ENCODE results near the gene PPP1R18. TPM values are rescaled to one million over a fixed set of nuclear protein-coding genes. Genes with fewer than 3 reads are reported as not detected.
"Not testable (repeated sequence)": the region's sequence is repeated elsewhere in the genome, so short reads cannot be mapped to it uniquely, and the experiment has no call there.

PPP1R18 gene
- total RNA-seq, 1 donor from 2014 or later = 83.3 TPM

- no peaks in the 10 kb centered on the region for H3K27me3 ChIP-seq
- peak in 1 of 2 donors; percentile 93 for DNase-seq (ENCODE audit: low spot score in 2 of 2)
- H3K9me3 ChIP-seq = no peaks in the 10 kb centered on the region
- peaks cover 0 to 49% of the 10 kb centered on the region in 2 donors for H3K4me1 ChIP-seq
- H3K4me3 ChIP-seq = peak overlapping the region; percentile 73 to 89
- H3K27ac ChIP-seq = peak overlapping the region; percentile 83 to 87
- TF ChIP-seq CTCF (IDR thresholded peaks at IDR 0.05) = peak; percentile 94 to 95 (median 94)
- intact Hi-C loops (cut with DNase I) = loop anchor here (1.0 to 10.0 kb wide), 3 partner anchors 43 to 238 kb away; partner anchors contain the start of gene HLA-E
- peaks cover 29 to 50% of the 10 kb centered on the region in 2 donors for H3K36me3 ChIP-seq
Measured at GRCh38 chr6:30722280-30723112, 36.1 kb upstream of the PPP1R18 start.

- H3K4me1 ChIP-seq = peaks cover 0 to 49% of the 10 kb centered on the region in 2 donors
- H3K27me3 ChIP-seq, H3K9me3 ChIP-seq: not testable (repeated sequence)
- peak in 1 of 2 donors; percentile 81 for DNase-seq (ENCODE audit: low spot score in 2 of 2)
- H3K27ac ChIP-seq = peak overlapping the region; percentile 83 to 87
- peak overlapping the region; percentile 73 to 89 for H3K4me3 ChIP-seq
- intact Hi-C loops (cut with DNase I) = loop anchor here (1.0 to 10.0 kb wide), 3 partner anchors 43 to 237 kb away; partner anchors contain the start of gene HLA-E
- peaks cover 25 to 45% of the 10 kb centered on the region in 2 donors for H3K36me3 ChIP-seq
Measured at GRCh38 chr6:30722025-30722279, 35.5 kb upstream of the PPP1R18 start.

GRCh38 chr6:30721198-30722024 lies 35.0 kb upstream of the PPP1R18 start:
- H3K4me1 ChIP-seq = peaks cover 0 to 53% of the 10 kb centered on the region in 2 donors
- peak overlapping the region; percentile 73 to 89 for H3K4me3 ChIP-seq
- peaks cover 25 to 39% of the 10 kb centered on the region in 2 donors for H3K36me3 ChIP-seq
- DNase-seq (ENCODE audit: low spot score in 2 of 2) = peak; percentile 32 to 95
- H3K9me3 ChIP-seq = no peaks in the 10 kb centered on the region
- intact Hi-C loops (cut with DNase I) = loop anchor here (1.0 to 10.0 kb wide), 7 partner anchors 21 to 237 kb away; partner anchors contain the start of genes FLOT1, HLA-E, MRPS18B and PPP1R10
- peak overlapping the region; percentile 87 to 96 for H3K27ac ChIP-seq
- TF ChIP-seq CTCF (IDR thresholded peaks at IDR 0.05) = peak; percentile 9 to 58 (median 23)
- no peaks in the 10 kb centered on the region for H3K27me3 ChIP-seq

GRCh38 chr6:30720738-30721197 lies 34.3 kb upstream of the PPP1R18 start:
- H3K36me3 ChIP-seq = peaks cover 25 to 35% of the 10 kb centered on the region in 2 donors
- H3K9me3 ChIP-seq = no peaks in the 10 kb centered on the region
- H3K27me3 ChIP-seq = no peaks in the 10 kb centered on the region
- H3K4me1 ChIP-seq = peaks cover 0 to 54% of the 10 kb centered on the region in 2 donors
- H3K4me3 ChIP-seq = peak overlapping the region; percentile 73 to 89
- peak in 1 of 2 donors; percentile 85 for DNase-seq (ENCODE audit: low spot score in 2 of 2)
- no peak for TF ChIP-seq CTCF (IDR thresholded peaks at IDR 0.05)
- H3K27ac ChIP-seq = peak overlapping the region; percentile 87 to 96
- intact Hi-C loops (cut with DNase I) = loop anchor here (1.0 to 10.0 kb wide), 6 partner anchors 22 to 236 kb away; partner anchors contain the start of genes FLOT1, HLA-E, MRPS18B and PPP1R10

GRCh38 chr6:30719791-30720737 lies 33.6 kb upstream of the PPP1R18 start, which contains the start of gene TUBB:
TSS of gene TUBB (plus strand) at chr6:30720352. CDS start at chr6:30720507, 155 bp downstream.
- Histone ChIP-seq H3K4me3 (peak within 1 kb of the TSS; percentile 73 to 89), H3K4me1 (peaks cover 0 to 50% of the 10 kb centered on the region in 2 donors), H3K36me3 (peaks cover 22 to 28% of the 10 kb centered on the region in 2 donors), H3K9me3 (no peaks in the 10 kb centered on the region), H3K27me3 (no peaks in the 10 kb centered on the region), H3K27ac (peak within 1 kb of the TSS; percentile 87 to 96)
- intact Hi-C loops (cut with DNase I) = loop anchor here (5.0 to 10.0 kb wide), 2 partner anchors 157 to 235 kb away; partner anchors contain the start of gene HLA-E
- peak; percentile 94 to 99 for DNase-seq (ENCODE audit: low spot score in 2 of 2)
- TF ChIP-seq CTCF (IDR thresholded peaks at IDR 0.05) = peak in 2 of 3 experiments; percentile 5 to 30

Measured in ascending aorta (tissue), 2 donors.